ENCODE measurements around the gene RAB3GAP2. TPM values are rescaled to one million over a fixed set of nuclear protein-coding genes. Genes with fewer than 3 reads are reported as not detected.

The RAB3GAP2 gene
- total and polyA plus RNA-seq, 10 donors: 6.5 to 48.7 (median 37.5) TPM

DNA sequence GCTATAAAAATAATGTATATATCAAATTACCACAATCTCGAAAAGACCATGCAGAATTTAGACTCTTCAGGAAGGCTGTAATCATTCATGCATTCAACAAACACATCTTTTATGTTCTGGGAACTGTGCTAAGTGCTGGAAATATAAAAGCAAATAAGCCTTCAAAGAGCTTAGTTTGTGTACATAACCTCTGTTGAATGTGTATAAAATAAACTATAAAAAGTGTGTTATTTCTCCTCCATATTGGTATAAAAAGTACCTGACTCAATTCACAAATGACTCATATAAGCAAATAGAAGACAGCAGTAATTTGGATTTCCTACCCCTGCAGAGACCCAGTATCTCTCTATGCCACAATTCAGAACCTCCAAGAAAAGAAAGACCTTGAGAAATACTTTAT is 36.8 kb downstream of the RAB3GAP2 start:
- no peak for DNase-seq
- Histone ChIP-seq H3K27ac (no peak overlapping the region), H3K36me3 (peaks cover 0 to 24% (median 8%) of the 10 kb centered on the region in 6 donors), H3K9me3 (no peaks in the 10 kb centered on the region), H3K4me1 (peaks cover 0 to 2% (median 0%) of the 10 kb centered on the region in 6 donors), H3K4me3 (no peak overlapping the region), H3K27me3 (replicated peaks in 1 of 7) (no peaks in the 10 kb centered on the region)
- intact Hi-C loops (cut with DNase I; ENCODE audit: low total_unique reads): no loop called here
- 68 to 83% (median 77%) methylated on average over 1 of the region's 1 CpG for WGBS, 5 donors
- TF ChIP-seq POLR2A (IDR thresholded peaks at IDR 0.05): no peak
- TF ChIP-seq, protein P1, sequence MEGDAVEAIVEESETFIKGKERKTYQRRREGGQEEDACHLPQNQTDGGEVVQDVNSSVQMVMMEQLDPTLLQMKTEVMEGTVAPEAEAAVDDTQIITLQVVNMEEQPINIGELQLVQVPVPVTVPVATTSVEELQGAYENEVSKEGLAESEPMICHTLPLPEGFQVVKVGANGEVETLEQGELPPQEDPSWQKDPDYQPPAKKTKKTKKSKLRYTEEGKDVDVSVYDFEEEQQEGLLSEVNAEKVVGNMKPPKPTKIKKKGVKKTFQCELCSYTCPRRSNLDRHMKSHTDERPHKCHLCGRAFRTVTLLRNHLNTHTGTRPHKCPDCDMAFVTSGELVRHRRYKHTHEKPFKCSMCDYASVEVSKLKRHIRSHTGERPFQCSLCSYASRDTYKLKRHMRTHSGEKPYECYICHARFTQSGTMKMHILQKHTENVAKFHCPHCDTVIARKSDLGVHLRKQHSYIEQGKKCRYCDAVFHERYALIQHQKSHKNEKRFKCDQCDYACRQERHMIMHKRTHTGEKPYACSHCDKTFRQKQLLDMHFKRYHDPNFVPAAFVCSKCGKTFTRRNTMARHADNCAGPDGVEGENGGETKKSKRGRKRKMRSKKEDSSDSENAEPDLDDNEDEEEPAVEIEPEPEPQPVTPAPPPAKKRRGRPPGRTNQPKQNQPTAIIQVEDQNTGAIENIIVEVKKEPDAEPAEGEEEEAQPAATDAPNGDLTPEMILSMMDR (IDR thresholded peaks at IDR 0.05 in 8 of 11, conservative IDR thresholded peaks at IDR 0.05 in 3 of 11): no peak

DNA sequence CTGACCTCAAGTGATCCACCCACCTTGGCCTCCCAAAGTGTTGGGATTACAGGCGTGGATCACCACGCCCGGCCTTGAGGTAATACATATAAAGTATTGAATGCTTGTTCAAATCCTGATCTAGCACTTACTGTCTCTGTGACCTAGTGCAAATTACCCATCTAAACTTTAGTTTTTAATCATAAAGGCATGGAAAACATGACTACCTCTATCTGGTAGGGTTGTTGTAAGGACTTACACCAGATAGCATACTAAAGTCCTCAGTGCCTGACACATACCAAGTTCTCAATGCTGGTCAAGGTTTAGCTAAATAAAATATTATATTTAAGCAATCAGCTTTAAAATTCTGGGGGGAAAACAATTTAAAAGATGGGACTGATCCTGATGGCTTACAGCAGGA is 38.3 kb downstream of the RAB3GAP2 start:
- 83 to 99% (median 94%) methylated on average over 3 of the region's 3 CpGs for WGBS, 5 donors
- Histone ChIP-seq H3K4me1 (no peaks in the 10 kb centered on the region), H3K36me3 (peaks cover 0 to 39% (median 8%) of the 10 kb centered on the region in 6 donors), H3K4me3 (no peak overlapping the region), H3K27me3 (replicated peaks in 1 of 7) (no peaks in the 10 kb centered on the region), H3K27ac (no peak overlapping the region), H3K9me3 (no peaks in the 10 kb centered on the region)
- TF ChIP-seq, protein P1 (IDR thresholded peaks at IDR 0.05 in 8 of 11, conservative IDR thresholded peaks at IDR 0.05 in 3 of 11): no peak
- TF ChIP-seq POLR2AphosphoS5 (IDR thresholded peaks at IDR 0.05) (no peak), POLR2A (IDR thresholded peaks at IDR 0.05) (no peak)
- no peak for DNase-seq
- intact Hi-C loops (cut with DNase I; ENCODE audit: low total_unique reads): no loop called here

DNA sequence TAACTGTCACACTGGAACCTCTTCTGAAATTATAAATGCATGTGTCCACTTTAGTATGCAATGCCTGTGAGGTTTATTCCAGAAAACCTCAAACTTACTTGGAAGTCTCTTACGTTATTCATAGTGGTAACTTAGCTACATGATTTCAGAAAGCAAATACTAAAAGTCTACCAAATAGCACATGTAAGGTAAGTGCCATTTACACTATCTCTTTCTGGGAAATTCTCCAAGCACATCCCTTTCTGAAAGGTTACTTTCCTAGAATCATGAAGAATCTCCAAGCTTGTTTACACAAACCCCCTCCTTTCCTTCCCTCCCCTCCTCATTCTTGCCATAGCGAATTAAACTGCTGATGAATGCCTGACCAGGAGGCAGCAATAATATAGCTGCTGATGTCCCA is 42.5 kb downstream of the RAB3GAP2 start:
- TF ChIP-seq POLR2A (IDR thresholded peaks at IDR 0.05) (no peak), POLR2AphosphoS5 (IDR thresholded peaks at IDR 0.05) (no peak)
- TF ChIP-seq, protein P1 (IDR thresholded peaks at IDR 0.05 in 8 of 11, conservative IDR thresholded peaks at IDR 0.05 in 3 of 11): no peak
- Histone ChIP-seq H3K4me1 (peaks cover 0 to 31% (median 0%) of the 10 kb centered on the region in 6 donors), H3K27ac (no peak overlapping the region), H3K4me3 (no peak overlapping the region), H3K9me3 (no peaks in the 10 kb centered on the region), H3K27me3 (replicated peaks in 1 of 7) (no peaks in the 10 kb centered on the region), H3K36me3 (peaks cover 0 to 62% (median 8%) of the 10 kb centered on the region in 6 donors)
- intact Hi-C loops (cut with DNase I; ENCODE audit: low total_unique reads): no loop called here
- WGBS, 5 donors: 94 to 98% (median 94%) methylated on average over 2 of the region's 2 CpGs
- no peak for DNase-seq

DNA sequence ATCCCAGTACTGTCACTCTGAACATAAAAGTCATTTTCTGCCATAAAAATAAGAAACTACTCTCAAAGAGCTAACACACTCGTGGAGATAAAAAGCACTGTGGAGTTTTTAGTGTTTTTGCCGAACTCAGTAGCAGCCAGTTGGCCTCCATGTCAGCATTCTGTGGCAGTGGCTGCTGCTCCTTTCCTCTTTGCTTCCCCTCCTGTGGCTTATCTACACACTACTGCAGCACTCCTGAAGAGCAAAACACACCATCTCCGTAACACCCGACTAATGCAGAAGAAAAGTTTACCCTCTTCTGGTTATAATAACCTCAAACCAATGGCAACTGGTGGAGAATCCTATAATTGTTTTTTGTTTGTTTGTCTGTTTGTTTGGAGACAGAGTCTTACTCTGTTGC is 44.9 kb downstream of the RAB3GAP2 start:
- WGBS, 5 donors: 74 to 87% (median 81%) methylated on average over 4 of the region's 4 CpGs
- TF ChIP-seq, protein P1 (IDR thresholded peaks at IDR 0.05 in 8 of 11, conservative IDR thresholded peaks at IDR 0.05 in 3 of 11): no peak
- TF ChIP-seq POLR2AphosphoS5 (IDR thresholded peaks at IDR 0.05) (no peak), POLR2A (IDR thresholded peaks at IDR 0.05) (no peak)
- H3K27me3 ChIP-seq (replicated peaks in 1 of 7): no peaks in the 10 kb centered on the region
- no peak for DNase-seq
- peaks cover 0 to 59% (median 6%) of the 10 kb centered on the region in 6 donors for H3K36me3 ChIP-seq
- H3K4me3 ChIP-seq: no peak overlapping the region
- peaks cover 0 to 44% (median 8%) of the 10 kb centered on the region in 6 donors for H3K4me1 ChIP-seq
- intact Hi-C loops (cut with DNase I; ENCODE audit: low total_unique reads): no loop called here
- H3K9me3 ChIP-seq: no peaks in the 10 kb centered on the region
- no peak overlapping the region for H3K27ac ChIP-seq

All from spleen (tissue), 11 donors.